ENCODE results near the gene DNMT3A. TPM values are rescaled to one million over a fixed set of nuclear protein-coding genes. Genes with fewer than 3 reads are reported as not detected.

The DNMT3A gene
- total and polyA plus RNA-seq, 8 donors = 3.4 to 47.4 (median 15.8) TPM

DNA sequence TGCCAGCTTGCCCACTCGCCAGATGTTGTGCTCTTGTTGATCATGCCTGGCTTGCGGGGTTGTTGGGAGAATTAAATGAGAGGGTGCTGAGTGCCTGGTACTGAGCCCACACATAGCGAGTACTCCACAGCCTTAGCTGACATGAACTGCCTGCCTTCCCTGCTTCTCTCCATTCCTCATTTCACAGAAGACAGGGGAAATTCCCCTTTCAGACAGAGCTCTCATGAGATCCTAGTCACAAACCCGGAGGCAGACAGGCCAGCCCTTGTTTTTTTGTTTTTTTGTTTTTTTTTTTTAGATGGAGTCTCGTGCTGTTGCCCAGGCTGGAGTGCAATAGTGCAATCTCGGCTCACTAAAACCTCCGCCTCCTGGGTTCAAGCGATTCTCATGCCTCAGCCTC is 17.1 kb upstream of the DNMT3A start:
- H3K27ac ChIP-seq = no peak overlapping the region
- DNase-seq = no peak
- WGBS, 5 donors = 79 to 90% (median 84%) methylated on average over 7 to 8 of the region's 8 CpGs
- H3K36me3 ChIP-seq = no peaks in the 10 kb centered on the region
- TF ChIP-seq POLR2A (IDR thresholded peaks at IDR 0.05) (no peak), CTCF (IDR thresholded peaks at IDR 0.05) (no peak), EP300 (IDR thresholded peaks at IDR 0.05) (no peak), POLR2AphosphoS5 (IDR thresholded peaks at IDR 0.05) (no peak)
- H3K4me3 ChIP-seq = no peak overlapping the region
- intact Hi-C loops (cut with DNase I; ENCODE audit: low total_unique reads) = no loop called here
- no peaks in the 10 kb centered on the region for H3K9me3 ChIP-seq
- peaks cover 3 to 14% (median 10%) of the 10 kb centered on the region in 4 donors for H3K4me1 ChIP-seq
- no peaks in the 10 kb centered on the region for H3K27me3 ChIP-seq

DNA sequence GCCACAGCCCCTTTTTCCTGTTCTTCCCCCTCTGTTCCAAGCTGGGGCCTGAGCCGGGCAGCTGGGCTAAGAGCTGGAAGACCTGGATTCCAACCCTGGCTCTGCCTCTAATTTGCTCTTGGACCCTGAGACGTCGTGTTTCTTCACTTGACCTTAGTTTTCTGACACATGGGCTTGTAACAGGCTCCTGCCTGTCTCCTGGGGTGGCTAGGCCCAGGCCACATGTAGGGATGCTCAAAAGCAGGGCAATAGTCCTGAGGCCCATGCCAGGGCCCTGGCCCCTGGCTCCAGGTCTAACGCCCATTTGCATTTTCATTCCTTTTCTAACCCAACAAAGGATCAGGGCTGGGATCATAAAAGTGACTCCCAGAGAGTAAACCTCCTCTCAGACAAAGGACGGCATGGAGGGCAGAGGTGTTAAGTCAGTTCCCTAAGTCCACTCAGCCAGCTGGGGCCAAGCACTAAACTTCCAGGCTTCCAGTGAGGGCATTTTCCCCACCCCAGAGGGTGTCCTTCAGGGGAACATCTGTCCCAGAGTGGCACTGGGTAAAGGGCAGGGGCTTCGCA is 16.6 kb upstream of the DNMT3A start:
- WGBS, 5 donors = 94 to 99% (median 96%) methylated on average over 6 of the region's 6 CpGs
- peaks cover 3 to 14% (median 10%) of the 10 kb centered on the region in 4 donors for H3K4me1 ChIP-seq
- DNase-seq = no peak
- TF ChIP-seq CTCF (IDR thresholded peaks at IDR 0.05) (no peak), EP300 (IDR thresholded peaks at IDR 0.05) (no peak), POLR2AphosphoS5 (IDR thresholded peaks at IDR 0.05) (no peak), POLR2A (IDR thresholded peaks at IDR 0.05) (no peak)
- intact Hi-C loops (cut with DNase I; ENCODE audit: low total_unique reads) = no loop called here
- no peak overlapping the region for H3K27ac ChIP-seq
- H3K9me3 ChIP-seq = no peaks in the 10 kb centered on the region
- no peaks in the 10 kb centered on the region for H3K36me3 ChIP-seq
- no peak overlapping the region for H3K4me3 ChIP-seq
- H3K27me3 ChIP-seq = no peaks in the 10 kb centered on the region

GRCh38 chr2:25356088-25356487 is 14.4 kb upstream of the DNMT3A start:
- no peaks in the 10 kb centered on the region for H3K4me1 ChIP-seq
- no peak for DNase-seq
- TF ChIP-seq CTCF (IDR thresholded peaks at IDR 0.05) (no peak), POLR2AphosphoS5 (IDR thresholded peaks at IDR 0.05) (no peak), EP300 (IDR thresholded peaks at IDR 0.05) (no peak)
- H3K9me3 ChIP-seq = no peaks in the 10 kb centered on the region
- no peak overlapping the region for H3K4me3 ChIP-seq
- no peak overlapping the region for H3K27ac ChIP-seq
- WGBS, 5 donors = 62 to 75% (median 70%) methylated on average over 4 of the region's 4 CpGs
- H3K27me3 ChIP-seq = no peaks in the 10 kb centered on the region
- no peaks in the 10 kb centered on the region for H3K36me3 ChIP-seq
- intact Hi-C loops (cut with DNase I; ENCODE audit: low total_unique reads) = no loop called here

DNA sequence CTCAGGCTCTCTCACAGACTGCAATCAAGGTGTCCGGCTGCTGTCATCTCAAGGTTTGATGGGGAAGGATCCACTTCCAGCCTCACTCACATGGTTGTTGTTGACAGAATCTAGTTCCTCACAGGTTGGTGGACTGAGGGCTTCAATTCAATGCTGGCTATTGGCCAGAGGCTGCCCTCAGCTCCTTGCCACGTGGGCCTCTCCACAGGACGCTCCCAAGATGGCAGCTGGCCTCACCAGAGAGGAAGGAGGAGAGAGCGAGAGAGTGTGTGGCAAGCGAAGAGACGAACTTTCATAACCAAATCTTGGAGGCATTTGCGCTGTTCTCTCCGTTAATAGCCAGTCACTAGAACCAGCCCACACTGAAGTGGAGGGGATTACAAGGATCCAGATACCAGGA is 13.5 kb upstream of the DNMT3A start:
- H3K9me3 ChIP-seq = no peaks in the 10 kb centered on the region
- H3K36me3 ChIP-seq = no peaks in the 10 kb centered on the region
- WGBS, 5 donors = 81 to 91% (median 89%) methylated on average over 8 of the region's 8 CpGs
- no peak overlapping the region for H3K4me3 ChIP-seq
- no peak for DNase-seq
- no peaks in the 10 kb centered on the region for H3K4me1 ChIP-seq
- TF ChIP-seq POLR2AphosphoS5 (IDR thresholded peaks at IDR 0.05) (no peak), EP300 (IDR thresholded peaks at IDR 0.05) (no peak), POLR2A (IDR thresholded peaks at IDR 0.05) (no peak), CTCF (IDR thresholded peaks at IDR 0.05) (no peak)
- intact Hi-C loops (cut with DNase I; ENCODE audit: low total_unique reads) = no loop called here
- H3K27me3 ChIP-seq = no peaks in the 10 kb centered on the region
- H3K27ac ChIP-seq = no peak overlapping the region

Measured in stomach (tissue), 9 donors.